Measurements from ENCODE around the gene PTPRG. TPM values are rescaled to one million over a fixed set of nuclear protein-coding genes. Genes with fewer than 3 reads are reported as not detected.
A peak's percentile ranks its signal among the peaks of the same experiment; 100 is the strongest.

Gene PTPRG
- total and polyA plus RNA-seq, 7 donors = 0.69 to 76.3 (median 62.7) TPM

DNA sequence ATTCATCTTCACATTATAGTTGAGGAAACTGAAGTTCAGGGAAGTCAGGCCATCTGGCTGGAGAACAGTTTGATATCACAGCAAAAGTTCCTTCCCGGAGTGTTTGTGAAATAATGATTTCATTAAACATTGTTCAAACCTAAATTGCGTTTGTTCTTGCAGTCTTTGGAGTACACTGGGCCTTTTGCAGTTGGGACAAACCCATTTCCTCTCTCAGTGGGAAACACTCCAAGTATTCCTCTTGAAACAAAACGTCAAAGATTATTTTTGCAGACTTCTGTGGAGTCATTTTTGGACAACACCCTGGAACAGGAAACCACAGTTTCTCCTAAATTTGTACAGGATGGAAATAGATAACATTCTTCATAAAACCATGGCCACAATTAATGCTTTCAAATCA lies 287.5 kb downstream of the PTPRG start:
- intact Hi-C loops (cut with DNase I) = no loop called here
- no peaks in the 10 kb centered on the region for H3K9me3 ChIP-seq
- H3K36me3 ChIP-seq = no peaks in the 10 kb centered on the region
- H3K4me3 ChIP-seq = no peak overlapping the region
- DNase-seq = no peak
- H3K27ac ChIP-seq = peak overlapping the region; percentile 64 to 78 (median 70)
- TF ChIP-seq EP300 (IDR thresholded peaks at IDR 0.05) = peak in 2 of 4 donors; percentile 9 to 77
- TF ChIP-seq POLR2AphosphoS5 (IDR thresholded peaks at IDR 0.05) = peak; percentile 23 to 62 (median 51)
- TF ChIP-seq, protein P1, sequence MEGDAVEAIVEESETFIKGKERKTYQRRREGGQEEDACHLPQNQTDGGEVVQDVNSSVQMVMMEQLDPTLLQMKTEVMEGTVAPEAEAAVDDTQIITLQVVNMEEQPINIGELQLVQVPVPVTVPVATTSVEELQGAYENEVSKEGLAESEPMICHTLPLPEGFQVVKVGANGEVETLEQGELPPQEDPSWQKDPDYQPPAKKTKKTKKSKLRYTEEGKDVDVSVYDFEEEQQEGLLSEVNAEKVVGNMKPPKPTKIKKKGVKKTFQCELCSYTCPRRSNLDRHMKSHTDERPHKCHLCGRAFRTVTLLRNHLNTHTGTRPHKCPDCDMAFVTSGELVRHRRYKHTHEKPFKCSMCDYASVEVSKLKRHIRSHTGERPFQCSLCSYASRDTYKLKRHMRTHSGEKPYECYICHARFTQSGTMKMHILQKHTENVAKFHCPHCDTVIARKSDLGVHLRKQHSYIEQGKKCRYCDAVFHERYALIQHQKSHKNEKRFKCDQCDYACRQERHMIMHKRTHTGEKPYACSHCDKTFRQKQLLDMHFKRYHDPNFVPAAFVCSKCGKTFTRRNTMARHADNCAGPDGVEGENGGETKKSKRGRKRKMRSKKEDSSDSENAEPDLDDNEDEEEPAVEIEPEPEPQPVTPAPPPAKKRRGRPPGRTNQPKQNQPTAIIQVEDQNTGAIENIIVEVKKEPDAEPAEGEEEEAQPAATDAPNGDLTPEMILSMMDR (IDR thresholded peaks at IDR 0.05) = no peak
- 2 to 7% methylated on average over 3 of the region's 3 CpGs for WGBS, 2 donors
- H3K4me1 ChIP-seq = peaks cover 0 to 33% (median 26%) of the 10 kb centered on the region in 4 donors
- no peaks in the 10 kb centered on the region for H3K27me3 ChIP-seq

GRCh38 chr3:61853912-61854311 lies 292.5 kb downstream of the PTPRG start:
- no peaks in the 10 kb centered on the region for H3K36me3 ChIP-seq
- intact Hi-C loops (cut with DNase I) = loop anchor here (2.0 kb wide), 1 partner anchor 333 kb away; no protein-coding TSS in a partner anchor
- no peak overlapping the region for H3K27ac ChIP-seq
- H3K4me3 ChIP-seq = no peak overlapping the region
- TF ChIP-seq EP300 (IDR thresholded peaks at IDR 0.05) (no peak), POLR2AphosphoS5 (IDR thresholded peaks at IDR 0.05) (no peak), POLR2A (IDR thresholded peaks at IDR 0.05) (no peak)
- TF ChIP-seq, protein P1 (IDR thresholded peaks at IDR 0.05) = no peak
- 59 to 91% methylated on average over 2 of the region's 2 CpGs for WGBS, 2 donors
- peaks cover 0 to 21% (median 7%) of the 10 kb centered on the region in 4 donors for H3K4me1 ChIP-seq
- no peak for DNase-seq
- no peaks in the 10 kb centered on the region for H3K9me3 ChIP-seq
- H3K27me3 ChIP-seq = no peaks in the 10 kb centered on the region

DNA sequence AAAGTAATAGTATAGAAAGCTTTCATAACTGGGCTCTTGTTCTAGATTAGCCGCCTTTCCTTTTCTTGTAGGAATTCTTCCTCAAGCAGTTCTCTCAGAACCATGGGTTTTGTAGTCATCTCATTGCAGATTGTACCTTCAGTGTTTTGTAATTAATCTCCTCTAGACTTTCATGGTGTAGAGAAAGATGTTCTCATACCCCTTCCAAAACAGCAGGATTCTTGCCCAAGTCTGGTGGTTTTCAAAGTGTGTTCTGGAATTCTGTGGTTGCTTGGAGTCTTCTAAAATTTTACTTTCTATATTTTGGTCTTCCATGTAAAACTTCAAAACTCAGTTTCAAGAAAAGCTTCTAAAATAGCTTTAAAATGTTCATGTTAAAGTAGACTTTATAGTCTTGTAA lies 293.8 kb downstream of the PTPRG start:
- no peak for TF ChIP-seq EP300 (IDR thresholded peaks at IDR 0.05)
- TF ChIP-seq, protein P1 (IDR thresholded peaks at IDR 0.05) = no peak
- TF ChIP-seq POLR2A (IDR thresholded peaks at IDR 0.05) = no peak
- no peak for TF ChIP-seq POLR2AphosphoS5 (IDR thresholded peaks at IDR 0.05)
- Histone ChIP-seq H3K4me3 (no peak overlapping the region), H3K4me1 (peaks cover 0 to 13% (median 3%) of the 10 kb centered on the region in 4 donors), H3K27ac (no peak overlapping the region), H3K36me3 (no peaks in the 10 kb centered on the region), H3K27me3 (no peaks in the 10 kb centered on the region), H3K9me3 (no peaks in the 10 kb centered on the region)
- no peak for DNase-seq
- intact Hi-C loops (cut with DNase I) = loop anchor here (5.0 kb wide), 1 partner anchor 293 kb away; the partner anchor contains the start of gene PTPRG
- WGBS, 2 donors = 95 to 96% methylated on average over 1 of the region's 1 CpG

DNA sequence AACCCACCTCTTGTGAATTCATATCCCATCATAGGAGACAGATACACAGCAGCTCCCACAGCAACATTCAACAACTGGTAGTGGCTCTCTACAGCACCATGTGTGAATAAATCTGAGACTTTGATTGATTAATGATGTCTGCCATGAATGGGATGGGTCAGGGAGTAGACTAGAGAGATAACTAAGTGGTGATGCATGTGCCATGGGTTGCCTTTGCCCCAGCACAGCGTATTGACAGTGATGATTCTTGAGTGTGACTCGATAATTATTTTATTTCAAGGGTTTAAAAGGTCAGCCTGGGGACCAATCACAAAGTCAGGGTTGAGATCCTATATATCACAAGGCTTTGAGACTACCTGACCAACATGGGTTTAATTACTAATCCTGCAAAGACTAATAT lies 295.9 kb downstream of the PTPRG start:
- WGBS, 2 donors = 82 to 89% methylated on average over 2 of the region's 2 CpGs
- no peaks in the 10 kb centered on the region for H3K36me3 ChIP-seq
- H3K4me1 ChIP-seq = peaks cover 0 to 27% (median 17%) of the 10 kb centered on the region in 4 donors
- TF ChIP-seq, protein P1 (IDR thresholded peaks at IDR 0.05) = no peak
- no peak for TF ChIP-seq EP300 (IDR thresholded peaks at IDR 0.05)
- no peak for TF ChIP-seq POLR2A (IDR thresholded peaks at IDR 0.05)
- no peaks in the 10 kb centered on the region for H3K27me3 ChIP-seq
- no peak overlapping the region for H3K27ac ChIP-seq
- DNase-seq = no peak
- H3K4me3 ChIP-seq = no peak overlapping the region
- intact Hi-C loops (cut with DNase I) = loop anchor here (5.0 kb wide), 1 partner anchor 295 kb away; the partner anchor contains the start of gene PTPRG
- H3K9me3 ChIP-seq = no peaks in the 10 kb centered on the region

DNA sequence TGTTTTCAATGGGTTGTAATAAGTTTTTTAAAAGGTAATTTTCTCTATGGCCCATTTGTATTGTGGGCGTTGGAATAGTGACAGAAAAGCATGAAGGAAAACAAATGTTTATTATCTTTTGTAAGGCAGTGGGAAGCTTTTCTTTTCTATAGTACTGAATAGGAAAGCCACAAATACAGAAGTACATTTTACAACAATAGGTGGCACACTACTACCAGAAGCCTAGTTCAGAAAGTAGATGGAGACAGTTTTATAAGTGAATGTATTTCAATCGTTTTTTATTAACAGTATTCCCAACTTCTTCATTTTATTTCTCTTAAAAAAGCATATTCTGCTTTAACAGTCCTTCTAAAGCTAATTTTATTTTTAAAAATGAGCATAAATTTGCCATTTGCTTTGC lies 296.7 kb downstream of the PTPRG start:
- H3K27ac ChIP-seq = no peak overlapping the region
- peaks cover 0 to 35% (median 24%) of the 10 kb centered on the region in 4 donors for H3K4me1 ChIP-seq
- intact Hi-C loops (cut with DNase I) = loop anchor here (5.0 kb wide), 1 partner anchor 296 kb away; the partner anchor contains the start of gene PTPRG
- no peaks in the 10 kb centered on the region for H3K27me3 ChIP-seq
- no peak for TF ChIP-seq POLR2A (IDR thresholded peaks at IDR 0.05)
- TF ChIP-seq, protein P1 (IDR thresholded peaks at IDR 0.05) = peak in 1 of 4 experiments; percentile 45
- H3K36me3 ChIP-seq = no peaks in the 10 kb centered on the region
- no peaks in the 10 kb centered on the region for H3K9me3 ChIP-seq
- WGBS, 2 donors = 4 to 5% methylated on average over 2 of the region's 2 CpGs
- DNase-seq = no peak
- H3K4me3 ChIP-seq = no peak overlapping the region
